Tibial nerve (tissue), 4 donors: Measurements from ENCODE around the gene BDH1. TPM values are rescaled to one million over a fixed set of nuclear protein-coding genes. Genes with fewer than 3 reads are reported as not detected.

Experiments
- DNase-seq, 2 donors: peaks; one replicate each; pipeline ENCODE4 v3.0.0-alpha.2; 2019; ENCODE audit warnings: low spot score in 2 of 2
- H3K27ac ChIP-seq, 4 donors: fragments of 200-600 bp; sonication (generic) in 3 of 4; one replicate each; pipeline ENCODE4 v1.5.1; 2017 to 2019; ENCODE audit warnings: mild to moderate bottlenecking in 1 of 4
- H3K27me3 ChIP-seq, 2 donors: fragments of 200-600 bp; sonication (generic) in 1 of 2; one replicate each; pipeline versions ENCODE4 v1.5.1 to v1.6.0; 2017 to 2019
- H3K36me3 ChIP-seq, 3 donors: fragments of 200-600 bp; sonication (generic); one replicate each; pipeline ENCODE4 v1.5.1; 2018 to 2019
- H3K4me1 ChIP-seq, 4 donors: fragments of 200-600 bp; sonication (generic) in 3 of 4; one replicate each; pipeline ENCODE4 v1.5.1; 2017 to 2019
- H3K4me3 ChIP-seq, 4 donors: fragments of 200-600 bp; sonication (generic) in 3 of 4; one replicate each; pipeline ENCODE4 v1.5.1; 2017 to 2019; ENCODE audit warnings: mild to moderate bottlenecking in 1 of 4, moderate library complexity in 1 of 4
- H3K9me3 ChIP-seq, 4 donors: fragments of 200-600 bp; sonication (generic) in 3 of 4; one replicate each; pipeline ENCODE4 v1.5.1; 2017 to 2019
- CTCF ChIP-seq, 5 experiments: fragments of 200-600 bp in 3 of 5; fragments of 450-650 bp in 2 of 5; sonication (generic) in 3 of 5; IDR thresholded peaks; one replicate each; pipeline ENCODE4 v1.5.1; 2016 to 2019; ENCODE audit warnings: antibody characterized with exemption in 5 of 5, mild to moderate bottlenecking in 3 of 5, moderate library complexity in 2 of 5
- EP300 ChIP-seq, 2 donors: sonication (generic); formaldehyde crosslinking; IDR thresholded peaks; one replicate each; pipeline ENCODE4 v1.6.1; 2017; ENCODE audit warnings: antibody characterized with exemption in 2 of 2, mild to moderate bottlenecking in 1 of 2
- POLR2A ChIP-seq, 2 donors: fragments of 450-650 bp; IDR thresholded peaks; one replicate each; pipeline ENCODE4 v1.6.1; 2017; ENCODE audit warnings: antibody characterized with exemption in 2 of 2, mild to moderate bottlenecking in 2 of 2, moderate library complexity in 2 of 2
- WGBS, 2 donors: methylation state at CpG; one replicate each; pipeline ENCODE4 v1.1.5; 2018; 5-methylcytosine and 5-hydroxymethylcytosine counted together
- total RNA-seq, 4 donors: library from RNA; depleted of rRNA; stranded (reverse); fragments of >200 nt; gene quantifications; one replicate each; pipeline ENCODE4 v1.1.0, GENCODE V29; 2016

BDH1 gene
- total RNA-seq, 4 donors from 2014 or later = 15.1 to 24.3 (median 18.7) TPM

GRCh38 chr3:197468167-197468566, 87.6 kb downstream of the BDH1 start:
- H3K9me3 ChIP-seq = no peaks in the 10 kb centered on the region
- peaks cover 0 to 33% (median 5%) of the 10 kb centered on the region in 4 donors for H3K4me1 ChIP-seq
- H3K4me3 ChIP-seq = no peak overlapping the region
- TF ChIP-seq POLR2A (IDR thresholded peaks at IDR 0.05) = no peak
- TF ChIP-seq EP300 (IDR thresholded peaks at IDR 0.05) = no peak
- TF ChIP-seq CTCF (IDR thresholded peaks at IDR 0.05) = no peak
- no peaks in the 10 kb centered on the region for H3K36me3 ChIP-seq
- no peak for DNase-seq
- H3K27me3 ChIP-seq = no peaks in the 10 kb centered on the region
- no peak overlapping the region for H3K27ac ChIP-seq
- 72 to 73% methylated on average over 7 of the region's 7 CpGs for WGBS, 2 donors

- Histone ChIP-seq H3K4me1 (peaks cover 0 to 22% (median 5%) of the 10 kb centered on the region in 4 donors), H3K27me3 (no peaks in the 10 kb centered on the region), H3K36me3 (no peaks in the 10 kb centered on the region), H3K9me3 (no peaks in the 10 kb centered on the region), H3K27ac (peak overlapping the region in 2 of 4 donors; percentile 39 to 44), H3K4me3 (no peak overlapping the region)
- TF ChIP-seq POLR2A (IDR thresholded peaks at IDR 0.05) (no peak), CTCF (IDR thresholded peaks at IDR 0.05) (no peak), EP300 (IDR thresholded peaks at IDR 0.05) (no peak)
- 24% methylated on average over 7 of the region's 7 CpGs for WGBS, 2 donors
- DNase-seq = no peak
Observed at GRCh38 chr3:197466586-197467399, 89.0 kb downstream of the BDH1 start.

GRCh38 chr3:197465996-197466549, 89.7 kb downstream of the BDH1 start:
- no peaks in the 10 kb centered on the region for H3K9me3 ChIP-seq
- H3K36me3 ChIP-seq = no peaks in the 10 kb centered on the region
- no peak overlapping the region for H3K4me3 ChIP-seq
- no peaks in the 10 kb centered on the region for H3K27me3 ChIP-seq
- no peak for TF ChIP-seq CTCF (IDR thresholded peaks at IDR 0.05)
- no peak for TF ChIP-seq EP300 (IDR thresholded peaks at IDR 0.05)
- TF ChIP-seq POLR2A (IDR thresholded peaks at IDR 0.05) = no peak
- DNase-seq = no peak
- peak overlapping the region in 1 of 4 donors; percentile 39 for H3K27ac ChIP-seq
- peaks cover 0 to 21% (median 5%) of the 10 kb centered on the region in 4 donors for H3K4me1 ChIP-seq
- 75 to 82% methylated on average over 3 of the region's 3 CpGs for WGBS, 2 donors

GRCh38 chr3:197465197-197465995, 90.4 kb downstream of the BDH1 start:
- DNase-seq = no peak
- Histone ChIP-seq H3K4me1 (peaks cover 0 to 21% (median 5%) of the 10 kb centered on the region in 4 donors), H3K36me3 (no peaks in the 10 kb centered on the region)

More at GRCh38 chr3:197465197-197465995, 90.4 kb downstream of the BDH1 start:
- H3K27me3 ChIP-seq = no peaks in the 10 kb centered on the region
- no peaks in the 10 kb centered on the region for H3K9me3 ChIP-seq
- H3K4me3 ChIP-seq = no peak overlapping the region
- 64 to 72% methylated on average over 13 of the region's 13 CpGs for WGBS, 2 donors
- TF ChIP-seq POLR2A (IDR thresholded peaks at IDR 0.05) (no peak), CTCF (IDR thresholded peaks at IDR 0.05) (no peak), EP300 (IDR thresholded peaks at IDR 0.05) (no peak)
- H3K27ac ChIP-seq = no peak overlapping the region
